Measurements from ENCODE around the gene GSN. TPM values are rescaled to one million over a fixed set of nuclear protein-coding genes. Genes with fewer than 3 reads are reported as not detected.

Gene GSN
- total RNA-seq, 2 donors from 2014 or later: 328 to 753 TPM

DNA sequence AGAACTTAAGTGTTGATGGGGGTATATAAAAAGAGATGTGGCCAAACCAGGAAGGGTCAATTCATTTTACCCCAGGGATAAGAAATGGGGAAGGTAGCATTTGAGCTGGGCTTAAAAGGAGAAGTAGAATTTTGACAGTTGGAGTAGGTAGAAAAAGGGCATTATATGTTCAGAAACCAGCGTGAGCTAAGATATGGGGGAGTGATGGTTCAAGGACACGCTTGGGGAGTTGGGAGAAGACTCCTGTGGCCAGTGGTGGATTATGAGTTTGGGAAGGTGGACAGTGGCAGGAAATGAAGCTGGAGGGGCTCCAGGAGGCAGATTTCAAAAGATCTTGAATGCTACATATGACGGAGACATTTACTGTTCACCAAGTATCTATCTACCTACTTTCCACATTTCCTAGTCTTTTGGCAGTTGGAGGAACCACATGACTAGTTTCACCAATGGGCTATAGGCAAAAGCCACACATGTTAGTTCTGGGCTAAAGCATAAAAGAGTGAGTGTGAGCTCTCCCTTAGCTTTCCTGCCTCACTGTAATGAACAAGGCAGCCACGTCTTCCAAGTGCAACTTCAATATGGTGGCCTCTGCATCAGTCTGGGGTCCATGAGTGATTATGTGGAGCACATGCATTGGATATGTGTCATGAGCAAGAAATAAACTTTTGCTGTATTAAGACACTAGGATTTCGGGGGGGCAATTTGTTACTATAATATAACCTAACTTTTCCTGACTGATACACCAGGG lies 15.7 kb upstream of the GSN start:
- no peak for DNase-seq
- Histone ChIP-seq H3K9me3 (no peaks in the 10 kb centered on the region), H3K27me3 (no peaks in the 10 kb centered on the region), H3K4me3 (no peak overlapping the region), H3K4me1 (no peaks in the 10 kb centered on the region), H3K27ac (no peak overlapping the region), H3K36me3 (replicated peaks in 1 of 2; ENCODE audit: insufficient read depth in 1 of 2, low read depth in 2 of 2) (no peaks in the 10 kb centered on the region)
- no peak for ATAC-seq
- no peak for TF ChIP-seq CTCF (IDR thresholded peaks at IDR 0.05)
- no peak for TF ChIP-seq POLR2A (IDR thresholded peaks at IDR 0.05)
- WGBS, 2 donors: 84 to 87% methylated on average over 5 of the region's 5 CpGs
- intact Hi-C loops (cut with DNase I): no loop called here

DNA sequence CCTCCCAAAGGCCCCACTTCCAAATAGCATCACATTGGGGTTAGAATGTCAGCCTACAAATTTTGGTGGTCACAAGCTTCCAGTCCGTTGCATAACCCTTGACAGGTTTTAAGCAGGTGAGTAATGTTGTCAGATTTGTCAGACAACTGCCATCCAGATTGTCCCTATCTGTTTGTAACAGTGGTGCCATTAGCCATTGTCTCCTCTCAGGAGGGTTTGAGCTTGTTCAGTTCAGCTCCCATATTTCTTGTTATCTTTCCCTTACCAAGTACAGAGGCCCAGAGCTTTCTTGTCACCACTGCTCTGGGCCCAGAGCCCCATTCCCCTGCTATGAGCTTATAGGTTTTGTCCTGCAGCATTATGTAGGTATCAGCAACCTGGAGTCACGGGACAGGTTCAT lies 14.8 kb upstream of the GSN start:
- intact Hi-C loops (cut with DNase I): no loop called here
- WGBS, 2 donors: 91 to 94% methylated on average over 2 of the region's 2 CpGs
- Histone ChIP-seq H3K9me3 (no peaks in the 10 kb centered on the region), H3K36me3 (replicated peaks in 1 of 2; ENCODE audit: insufficient read depth in 1 of 2, low read depth in 2 of 2) (no peaks in the 10 kb centered on the region), H3K27ac (no peak overlapping the region), H3K4me1 (no peaks in the 10 kb centered on the region), H3K27me3 (no peaks in the 10 kb centered on the region), H3K4me3 (no peak overlapping the region)
- TF ChIP-seq POLR2A (IDR thresholded peaks at IDR 0.05) (no peak), CTCF (IDR thresholded peaks at IDR 0.05) (no peak)
- DNase-seq (no peak), ATAC-seq (no peak)

- no peak for DNase-seq
- H3K27me3 ChIP-seq: no peaks in the 10 kb centered on the region
- TF ChIP-seq CTCF (IDR thresholded peaks at IDR 0.05) (no peak), POLR2A (IDR thresholded peaks at IDR 0.05) (no peak)
- H3K4me1 ChIP-seq: no peaks in the 10 kb centered on the region
- H3K36me3 ChIP-seq (replicated peaks in 1 of 2; ENCODE audit: insufficient read depth in 1 of 2, low read depth in 2 of 2): no peaks in the 10 kb centered on the region
- no peak overlapping the region for H3K27ac ChIP-seq
- intact Hi-C loops (cut with DNase I): no loop called here
- 48 to 70% methylated on average over 6 of the region's 6 CpGs for WGBS, 2 donors
- H3K4me3 ChIP-seq: no peak overlapping the region
- H3K9me3 ChIP-seq: no peaks in the 10 kb centered on the region
- no peak for ATAC-seq
Observed at GRCh38 chr9:121253821-121254501, 14.0 kb upstream of the GSN start.

- ATAC-seq (no peak), DNase-seq (no peak)
- Histone ChIP-seq H3K4me1 (no peaks in the 10 kb centered on the region), H3K9me3 (no peaks in the 10 kb centered on the region), H3K27ac (no peak overlapping the region), H3K4me3 (no peak overlapping the region), H3K36me3 (replicated peaks in 1 of 2; ENCODE audit: insufficient read depth in 1 of 2, low read depth in 2 of 2) (no peaks in the 10 kb centered on the region), H3K27me3 (no peaks in the 10 kb centered on the region)
- WGBS, 2 donors: 68 to 79% methylated on average over 4 of the region's 4 CpGs
- intact Hi-C loops (cut with DNase I): no loop called here
- TF ChIP-seq POLR2A (IDR thresholded peaks at IDR 0.05): no peak
- no peak for TF ChIP-seq CTCF (IDR thresholded peaks at IDR 0.05)
Observed at GRCh38 chr9:121259498-121259897, 8.5 kb upstream of the GSN start.
